ENCODE measurements around the gene POLR2C. TPM values are rescaled to one million over a fixed set of nuclear protein-coding genes. Genes with fewer than 3 reads are reported as not detected.

POLR2C gene
- total RNA-seq, 2 donors from 2014 or later: 55.7 to 56.0 TPM

- peaks cover 15% of the 10 kb centered on the region for H3K36me3 ChIP-seq
- peak overlapping the region; percentile 60 for H3K27ac ChIP-seq
- TF ChIP-seq CTCF (IDR thresholded peaks at IDR 0.05): no peak
- DNase-seq: no peak
- H3K27me3 ChIP-seq: no peaks in the 10 kb centered on the region
- H3K4me3 ChIP-seq: peak overlapping the region; percentile 100
- intact Hi-C loops (cut with DNase I): no loop called here
- no peaks in the 10 kb centered on the region for H3K4me1 ChIP-seq
- H3K9me3 ChIP-seq: no peaks in the 10 kb centered on the region
- H3K9ac ChIP-seq (ENCODE audit: low read depth in 2 of 2, low read length in 2 of 2): peak overlapping the region; percentile 79 to 96
Measured at GRCh38 chr16:57462978-57463362, 491 bp downstream of the POLR2C start.

- no peak for DNase-seq
- H3K27ac ChIP-seq: no peak overlapping the region
- no peaks in the 10 kb centered on the region for H3K9me3 ChIP-seq
- H3K9ac ChIP-seq (ENCODE audit: low read depth in 2 of 2, low read length in 2 of 2): no peak overlapping the region
- no peaks in the 10 kb centered on the region for H3K4me1 ChIP-seq
- no peak for TF ChIP-seq CTCF (IDR thresholded peaks at IDR 0.05)
- no peaks in the 10 kb centered on the region for H3K27me3 ChIP-seq
- H3K36me3 ChIP-seq: peaks cover 21% of the 10 kb centered on the region
- intact Hi-C loops (cut with DNase I): no loop called here
- no peak overlapping the region for H3K4me3 ChIP-seq
Measured at GRCh38 chr16:57464523-57464922, 2.0 kb downstream of the POLR2C start.

- no peak for DNase-seq
- Histone ChIP-seq H3K36me3 (peaks cover 17% of the 10 kb centered on the region), H3K4me1 (peaks cover 11% of the 10 kb centered on the region), H3K27ac (no peak overlapping the region), H3K27me3 (no peaks in the 10 kb centered on the region), H3K4me3 (no peak overlapping the region), H3K9me3 (no peaks in the 10 kb centered on the region), H3K9ac (ENCODE audit: low read depth in 2 of 2, low read length in 2 of 2) (no peak overlapping the region)
- no peak for TF ChIP-seq CTCF (IDR thresholded peaks at IDR 0.05)
- intact Hi-C loops (cut with DNase I): loop anchor here (5.0 kb wide), 1 partner anchor 49 kb away; no protein-coding TSS in a partner anchor
Measured at GRCh38 chr16:57468346-57468745, 5.9 kb downstream of the POLR2C start.

- intact Hi-C loops (cut with DNase I): loop anchor here (5.0 kb wide), 1 partner anchor 48 kb away; no protein-coding TSS in a partner anchor
- no peak for TF ChIP-seq CTCF (IDR thresholded peaks at IDR 0.05)
- H3K27ac ChIP-seq: no peak overlapping the region
- peaks cover 11% of the 10 kb centered on the region for H3K4me1 ChIP-seq
- no peak for DNase-seq
- no peaks in the 10 kb centered on the region for H3K9me3 ChIP-seq
- H3K36me3 ChIP-seq: peaks cover 17% of the 10 kb centered on the region
- no peak overlapping the region for H3K9ac ChIP-seq (ENCODE audit: low read depth in 2 of 2, low read length in 2 of 2)
- H3K4me3 ChIP-seq: no peak overlapping the region
- H3K27me3 ChIP-seq: no peaks in the 10 kb centered on the region
Measured at GRCh38 chr16:57469046-57469445, 6.6 kb downstream of the POLR2C start.

- peak overlapping the region; percentile 62 for H3K27ac ChIP-seq
- H3K4me1 ChIP-seq: peaks cover 11% of the 10 kb centered on the region
- H3K27me3 ChIP-seq: no peaks in the 10 kb centered on the region
- H3K9ac ChIP-seq (ENCODE audit: low read depth in 2 of 2, low read length in 2 of 2): no peak overlapping the region
- H3K9me3 ChIP-seq: no peaks in the 10 kb centered on the region
- no peak for TF ChIP-seq CTCF (IDR thresholded peaks at IDR 0.05)
- no peak overlapping the region for H3K4me3 ChIP-seq
- peaks cover 17% of the 10 kb centered on the region for H3K36me3 ChIP-seq
- DNase-seq: no peak
- intact Hi-C loops (cut with DNase I): loop anchor here (5.0 kb wide), 1 partner anchor 47 kb away; no protein-coding TSS in a partner anchor
Measured at GRCh38 chr16:57469917-57470470, 7.5 kb downstream of the POLR2C start.

Data from colonic mucosa (tissue), 4 donors.